ACC112 (cell line): ENCODE results near the gene THAP5.
"Not testable (repeated sequence)": the region's sequence is repeated elsewhere in the genome, so short reads cannot be mapped to it uniquely, and the experiment has no call there.

Experiments
- H2AFZ ChIP-seq: fragments of 200-600 bp; sonication (generic); one replicate; pipeline ENCODE4 v1.6.0; 2017; ENCODE audit warnings: antibody characterized with exemption, low read length; ENCODE audit not compliant: unreplicated experiment
- H3K27ac ChIP-seq: fragments of 200-600 bp; sonication (generic); 2 replicates; pipeline ENCODE4 v1.5.1; 2014; ENCODE audit warnings: low read depth, mild to moderate bottlenecking, antibody characterized with exemption, low read length, moderate library complexity
- H3K27me3 ChIP-seq: fragments of 200-600 bp; sonication (generic); 2 replicates; pipeline ENCODE4 v1.6.1; 2014; ENCODE audit warnings: mild to moderate bottlenecking, antibody characterized with exemption, low read length, moderate library complexity, mixed read lengths; ENCODE audit not compliant: insufficient read depth
- H3K36me3 ChIP-seq: fragments of 200-600 bp; sonication (generic); 2 replicates; pipeline ENCODE4 v1.6.1; 2016; ENCODE audit warnings: mild to moderate bottlenecking, antibody characterized with exemption, low read length, moderate library complexity, mixed read lengths; ENCODE audit not compliant: insufficient read depth
- H3K4me1 ChIP-seq: fragments of 200-600 bp; sonication (generic); one replicate; pipeline ENCODE4 v1.6.1; 2016; ENCODE audit warnings: low read length, mixed read lengths; ENCODE audit not compliant: insufficient read depth, unreplicated experiment, control insufficient read depth
- H3K4me3 ChIP-seq: fragments of 200-600 bp; sonication (generic); 2 replicates; pipeline ENCODE4 v1.5.1; 2014; ENCODE audit warnings: mild to moderate bottlenecking, low read depth, low read length
- H3K79me2 ChIP-seq: fragments of 200-600 bp; sonication (generic); one replicate; pipeline ENCODE4 v1.6.0; 2016; ENCODE audit warnings: low read length; ENCODE audit not compliant: control insufficient read depth, unreplicated experiment, insufficient read depth

Gene THAP5

GRCh38 chr7:108561047-108561619 is 8.4 kb downstream of the THAP5 start:
- H3K4me1 ChIP-seq = no peaks in the 10 kb centered on the region
- H3K79me2 ChIP-seq = peaks cover 5% of the 10 kb centered on the region
- H3K27me3 ChIP-seq = no peaks in the 10 kb centered on the region
- H3K36me3 ChIP-seq = peaks cover 5% of the 10 kb centered on the region; the same call in 1 of the 2 replicates
- no peak overlapping the region for H2AFZ ChIP-seq
- no peak overlapping the region for H3K27ac ChIP-seq
- no peak overlapping the region for H3K4me3 ChIP-seq

- no peaks in the 10 kb centered on the region for H3K27me3 ChIP-seq
- H3K79me2 ChIP-seq = no peaks in the 10 kb centered on the region
- no peak overlapping the region for H3K27ac ChIP-seq
Observed at GRCh38 chr7:108559253-108559652, 10.3 kb downstream of the THAP5 start.

DNA sequence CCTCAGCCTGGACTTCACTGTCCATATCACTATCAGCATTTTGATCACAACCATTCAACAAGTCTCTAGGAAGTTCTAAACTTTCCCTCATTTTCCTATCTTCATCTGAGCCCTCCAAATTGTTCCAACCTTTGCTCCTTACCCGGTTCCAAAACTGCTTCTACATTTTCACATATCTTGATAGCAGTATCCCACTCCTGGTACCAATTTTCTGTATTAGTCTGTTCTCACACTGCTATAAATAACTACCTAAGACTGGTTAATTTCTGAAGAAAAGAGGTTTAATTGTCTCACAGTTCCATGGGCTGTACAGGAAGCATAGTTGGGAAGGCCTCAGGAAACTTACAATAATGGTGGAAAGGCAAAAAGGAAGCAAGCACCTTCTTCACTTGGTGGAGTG is 11.9 kb downstream of the THAP5 start:
- no peak overlapping the region for H3K4me3 ChIP-seq
- no peaks in the 10 kb centered on the region for H3K4me1 ChIP-seq
- no peak overlapping the region for H2AFZ ChIP-seq
- no peaks in the 10 kb centered on the region for H3K27me3 ChIP-seq
- 0 out of 2 replicates have a peak, but pooled peaks cover 5% of the 10 kb centered on the region for H3K36me3 ChIP-seq
- H3K27ac ChIP-seq = no peak overlapping the region
- no peaks in the 10 kb centered on the region for H3K79me2 ChIP-seq

More at GRCh38 chr7:108559253-108559652, 10.3 kb downstream of the THAP5 start:
- Histone ChIP-seq H3K4me1 (no peaks in the 10 kb centered on the region), H3K36me3 (peaks cover 5% of the 10 kb centered on the region; the same call in 1 of the 2 replicates), H2AFZ (no peak overlapping the region), H3K4me3 (no peak overlapping the region)

- H3K27me3 ChIP-seq = no peaks in the 10 kb centered on the region
- H3K4me3 ChIP-seq = no peak overlapping the region
- H2AFZ ChIP-seq = no peak overlapping the region
- H3K27ac ChIP-seq = no peak overlapping the region
- H3K4me1 ChIP-seq = no peaks in the 10 kb centered on the region
- H3K36me3 ChIP-seq = 0 out of 2 replicates have a peak, but pooled peaks cover 5% of the 10 kb centered on the region
- H3K79me2 ChIP-seq = no peaks in the 10 kb centered on the region
Observed at GRCh38 chr7:108557191-108557590, 12.3 kb downstream of the THAP5 start.

- H3K36me3 ChIP-seq, H3K4me1 ChIP-seq, H3K27me3 ChIP-seq, H3K79me2 ChIP-seq, H3K27ac ChIP-seq, H2AFZ ChIP-seq, H3K4me3 ChIP-seq: not testable (repeated sequence)
Observed at GRCh38 chr7:108556665-108557064, 12.8 kb downstream of the THAP5 start.

DNA sequence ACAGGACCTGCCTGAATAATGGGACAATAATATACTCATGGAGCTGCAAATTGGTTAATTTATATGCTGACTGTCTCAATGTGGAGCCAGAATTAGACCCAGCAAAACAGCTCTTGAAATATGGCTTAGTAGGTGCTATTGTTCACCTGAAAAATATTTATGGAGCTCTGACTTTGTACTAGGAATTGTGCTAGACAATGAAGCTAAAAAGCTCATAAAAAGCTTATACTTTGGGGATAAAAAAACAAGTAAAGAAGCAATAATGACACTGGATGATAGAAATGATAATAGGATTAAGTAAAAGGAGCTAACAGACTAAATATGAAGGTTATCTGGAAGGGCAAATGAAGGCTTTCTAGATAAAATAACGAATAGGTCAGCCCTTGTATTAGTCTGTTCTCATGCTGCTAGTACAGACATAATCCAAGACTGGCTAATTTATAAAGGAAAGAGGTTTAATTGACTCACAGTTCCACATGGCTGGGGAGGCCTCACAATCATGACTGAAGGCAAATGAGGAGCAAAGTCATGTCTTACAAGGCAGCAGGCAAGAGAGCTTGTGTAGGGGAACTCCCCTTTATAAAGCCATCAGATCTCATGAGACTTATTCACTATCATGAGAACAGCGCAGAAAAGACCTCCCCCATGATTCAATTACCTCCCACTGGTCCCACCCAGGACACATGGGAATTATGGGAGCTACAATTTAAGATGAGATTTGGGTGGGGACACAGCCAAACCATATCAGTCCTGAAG is 21.2 kb downstream of the THAP5 start:
- not testable (repeated sequence) for H3K36me3 ChIP-seq, H3K4me3 ChIP-seq, H3K27me3 ChIP-seq, H2AFZ ChIP-seq, H3K27ac ChIP-seq, H3K79me2 ChIP-seq, H3K4me1 ChIP-seq

- Histone ChIP-seq H3K79me2 (no peaks in the 10 kb centered on the region), H3K36me3 (no peaks in the 10 kb centered on the region), H3K27ac (no peak overlapping the region), H2AFZ (no peak overlapping the region), H3K4me3 (no peak overlapping the region), H3K4me1 (no peaks in the 10 kb centered on the region), H3K27me3 (no peaks in the 10 kb centered on the region)
Observed at GRCh38 chr7:108541478-108541877, 28.0 kb downstream of the THAP5 start.

- H3K4me1 ChIP-seq, H3K27me3 ChIP-seq, H3K36me3 ChIP-seq, H2AFZ ChIP-seq, H3K27ac ChIP-seq, H3K79me2 ChIP-seq, H3K4me3 ChIP-seq: not testable (repeated sequence)
Observed at GRCh38 chr7:108538685-108539084, 30.8 kb downstream of the THAP5 start.

DNA sequence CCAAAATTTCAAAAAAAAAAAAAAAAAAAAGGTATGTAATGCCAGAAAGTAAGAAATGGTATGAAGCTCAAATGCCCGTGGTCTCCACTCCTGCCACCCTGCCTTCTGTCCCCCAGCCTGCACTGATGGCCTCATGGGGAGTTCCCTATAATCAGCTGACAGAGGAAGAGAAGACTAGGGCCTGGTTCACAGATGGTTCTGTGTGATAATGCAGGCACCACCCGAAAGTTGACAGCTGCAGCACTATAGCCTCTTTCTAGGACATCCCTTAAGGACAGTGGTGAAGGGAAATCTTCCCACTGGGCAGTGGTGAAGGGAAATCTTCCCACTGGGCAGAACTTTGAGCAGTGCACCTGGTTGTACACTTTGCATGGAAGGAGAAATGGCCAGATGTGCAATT is 31.3 kb downstream of the THAP5 start:
- H2AFZ ChIP-seq, H3K4me3 ChIP-seq, H3K36me3 ChIP-seq, H3K27ac ChIP-seq, H3K27me3 ChIP-seq, H3K79me2 ChIP-seq, H3K4me1 ChIP-seq: not testable (repeated sequence)

- no peak overlapping the region for H2AFZ ChIP-seq
- no peak overlapping the region for H3K4me3 ChIP-seq
- H3K79me2 ChIP-seq = no peaks in the 10 kb centered on the region
- H3K36me3 ChIP-seq = no peaks in the 10 kb centered on the region
- no peak overlapping the region for H3K27ac ChIP-seq
- no peaks in the 10 kb centered on the region for H3K27me3 ChIP-seq
- H3K4me1 ChIP-seq = no peaks in the 10 kb centered on the region
Observed at GRCh38 chr7:108537229-108537628, 32.3 kb downstream of the THAP5 start.

GRCh38 chr7:108535744-108536143 is 33.8 kb downstream of the THAP5 start:
- H3K27me3 ChIP-seq = no peaks in the 10 kb centered on the region
- H3K4me3 ChIP-seq = no peak overlapping the region
- H3K36me3 ChIP-seq = no peaks in the 10 kb centered on the region
- H3K4me1 ChIP-seq = no peaks in the 10 kb centered on the region
- no peaks in the 10 kb centered on the region for H3K79me2 ChIP-seq
- no peak overlapping the region for H2AFZ ChIP-seq
- no peak overlapping the region for H3K27ac ChIP-seq
